GM19035 (cell line): ENCODE data around the gene TUBA4A.

ENCODE experiments used
- ATAC-seq: cut with Tn5 transposase; IDR thresholded peaks from one replicate; pipeline ENCODE4 v1.9.1; 2021; ENCODE audit not compliant: unreplicated experiment

Gene TUBA4A

DNA sequence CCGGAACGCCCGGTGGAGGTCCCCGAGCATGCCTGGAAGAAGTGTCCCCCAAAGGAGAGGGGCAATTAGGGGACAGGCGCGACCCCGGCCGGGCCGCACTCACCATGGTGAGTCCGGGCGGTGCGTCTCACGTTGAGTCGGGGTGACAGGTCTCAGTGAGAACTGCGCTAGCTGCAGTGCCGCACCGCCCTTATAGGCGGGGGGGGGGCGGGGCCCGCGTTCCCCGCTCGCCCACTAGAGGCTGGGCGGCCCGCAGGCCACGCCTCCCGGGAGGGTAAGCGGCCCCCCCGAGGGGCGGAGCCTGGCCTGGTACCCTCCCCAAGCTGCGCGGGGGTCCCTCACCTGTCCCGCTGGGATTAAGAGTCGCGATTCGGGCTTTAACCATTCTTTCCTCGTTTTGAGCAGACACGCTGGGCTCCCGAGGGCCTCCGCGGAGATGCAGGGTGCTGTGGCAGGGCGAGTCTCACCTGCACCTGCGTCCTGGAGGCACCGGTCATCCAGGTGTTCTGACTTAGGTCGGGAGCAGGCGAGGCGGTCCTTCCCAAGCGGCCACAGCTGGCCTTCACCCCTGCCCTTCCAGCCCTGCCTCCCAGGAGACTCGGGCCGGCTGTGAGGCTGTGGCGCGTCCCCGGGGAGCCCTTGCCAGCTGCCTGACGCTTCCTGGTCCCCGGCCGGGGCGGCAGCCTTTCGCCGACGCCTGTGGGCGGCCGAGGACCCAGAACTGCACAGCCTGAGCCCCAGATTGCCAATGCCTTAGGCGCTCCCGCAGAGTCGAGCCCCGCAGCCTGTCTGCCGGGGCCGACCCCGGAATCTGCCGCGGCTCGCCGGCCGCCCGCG is at the start of gene TUBA4A:
TUBA4A (minus strand) TSS at position 166 of the 837 bp plus-strand sequence; CDS start at position 106, 60 bp downstream.
- peak; percentile 65 for ATAC-seq

DNA sequence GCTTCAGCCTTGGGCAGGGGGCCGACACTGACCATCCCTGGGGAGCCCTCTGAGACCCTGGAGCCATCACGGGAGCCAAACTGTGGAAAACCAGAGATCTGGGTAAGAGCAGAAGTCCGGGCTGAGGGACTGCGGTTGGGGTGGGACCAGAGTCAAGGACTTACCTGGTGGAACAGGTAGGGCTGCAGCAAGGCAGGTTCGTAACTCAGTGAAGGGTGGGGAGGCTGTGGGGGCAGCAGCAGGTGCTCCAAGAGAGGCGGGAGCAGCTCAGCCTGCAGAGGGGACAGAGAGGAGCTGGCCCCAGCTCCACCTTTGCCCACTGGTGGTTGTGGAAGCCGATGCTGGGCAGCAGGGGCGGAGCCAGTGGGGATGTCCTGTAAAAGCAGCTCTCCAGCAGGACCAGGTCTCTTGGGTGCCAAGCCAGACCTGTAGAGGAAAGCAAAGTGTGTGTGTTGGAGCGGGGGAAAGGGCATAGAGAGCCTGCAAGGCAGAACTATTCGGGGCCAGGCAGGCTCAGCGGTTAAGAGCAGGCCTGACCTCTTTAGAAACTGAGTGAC is 48.8 kb upstream of the TUBA4A start:
- no peak for ATAC-seq

DNA sequence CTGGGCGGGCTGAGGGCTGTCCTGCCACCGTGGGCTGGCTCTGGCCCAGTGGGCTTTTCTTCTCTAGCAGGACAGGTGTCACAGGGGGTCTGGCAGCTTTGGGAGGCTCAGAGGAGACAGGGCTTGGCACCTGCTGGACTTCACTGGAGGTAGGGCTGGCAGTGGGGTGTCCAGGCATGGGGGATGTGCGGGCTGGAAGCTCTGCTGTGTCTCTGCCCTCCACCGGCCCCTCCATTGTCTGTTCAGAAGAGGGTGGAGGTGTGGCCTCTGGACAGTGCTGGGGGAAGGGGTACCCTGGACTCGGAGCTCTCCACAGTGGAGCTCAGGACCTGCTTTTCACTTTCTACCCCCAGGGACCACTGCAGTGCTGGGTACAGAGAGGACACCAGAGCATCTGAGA is 46.3 kb upstream of the TUBA4A start:
- ATAC-seq: no peak

DNA sequence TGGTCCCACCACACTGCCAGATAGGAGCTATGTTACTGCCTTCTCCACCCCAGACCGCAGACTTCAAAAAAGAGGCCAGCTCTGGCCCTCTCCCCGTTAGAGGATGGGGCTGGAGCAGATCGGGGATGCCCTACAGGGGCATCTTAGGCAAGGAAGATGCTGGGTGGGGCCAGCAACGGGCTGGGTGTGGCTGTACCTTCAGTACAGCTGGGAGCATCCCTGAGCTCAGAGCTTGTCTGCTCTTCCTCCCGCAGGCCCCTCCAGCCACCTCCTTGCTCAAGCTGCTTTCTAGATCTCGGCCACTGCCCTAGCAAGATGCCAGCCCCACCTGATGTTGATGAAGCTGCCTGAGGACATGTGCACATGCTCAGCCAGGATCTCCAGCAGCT is 45.6 kb upstream of the TUBA4A start:
- ATAC-seq: no peak

DNA sequence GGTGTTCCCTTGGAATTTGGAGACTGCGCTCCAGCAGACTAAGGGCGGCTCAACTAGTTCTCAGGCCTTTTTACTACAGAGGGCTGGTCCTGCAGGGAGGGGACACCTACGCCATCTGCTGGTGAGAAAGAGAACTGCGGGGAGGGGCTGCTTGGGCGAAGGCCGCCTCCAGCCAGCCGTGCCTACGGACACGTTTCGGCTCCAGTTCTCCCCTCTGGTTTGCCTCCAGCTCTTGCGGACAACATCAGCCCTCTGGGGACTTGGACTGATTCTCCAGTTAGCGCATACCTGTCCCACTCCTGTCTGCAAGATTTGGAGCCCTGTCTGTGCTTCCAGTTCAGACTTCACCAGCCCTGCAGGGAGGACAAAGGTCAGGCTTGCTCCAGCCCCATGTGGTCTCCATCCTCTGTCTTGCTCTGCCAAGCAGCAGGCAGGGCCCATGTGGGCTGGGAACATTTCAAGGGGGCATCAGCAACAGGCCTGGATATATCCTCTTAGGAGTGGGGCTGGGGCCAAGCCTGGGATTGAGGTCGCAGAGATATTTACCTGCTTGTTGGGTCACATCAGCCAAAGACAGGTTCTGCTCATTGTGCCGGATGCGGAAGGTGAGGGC is 45.1 kb upstream of the TUBA4A start:
- peak; percentile 41 for ATAC-seq

DNA sequence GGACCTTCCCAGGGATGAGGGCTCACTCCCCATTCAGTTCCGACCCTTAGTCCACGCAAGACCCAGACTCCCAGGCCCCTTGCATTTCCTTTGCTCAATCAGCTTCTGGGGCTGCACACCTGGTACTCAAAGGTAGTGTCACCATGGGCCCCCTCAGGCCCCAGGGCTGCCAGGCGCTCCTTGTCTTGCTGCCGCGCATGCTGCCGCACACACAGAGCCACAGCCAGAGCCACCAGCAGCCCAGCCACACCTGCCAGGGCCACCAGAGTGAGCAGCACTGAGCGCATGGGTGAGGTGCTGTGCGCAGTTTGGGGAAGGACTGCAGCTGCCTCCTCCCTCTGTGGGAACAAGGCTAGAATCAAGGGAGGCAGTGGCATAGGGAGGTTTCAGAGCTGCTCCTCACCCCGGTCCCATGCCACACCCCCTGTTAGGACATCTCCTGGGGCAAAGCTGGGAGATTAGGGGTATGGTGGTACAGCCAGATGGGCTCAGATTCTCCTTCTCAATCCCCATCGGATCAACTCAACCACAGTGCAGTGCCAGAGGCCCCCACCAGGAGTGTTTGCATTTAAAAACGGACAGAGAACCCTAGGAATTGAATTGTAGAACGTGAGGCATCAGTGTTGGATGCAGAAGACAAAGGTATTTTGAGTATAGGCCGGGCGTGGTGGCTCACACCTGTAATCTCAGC is 44.2 kb upstream of the TUBA4A start:
- ATAC-seq: no peak

DNA sequence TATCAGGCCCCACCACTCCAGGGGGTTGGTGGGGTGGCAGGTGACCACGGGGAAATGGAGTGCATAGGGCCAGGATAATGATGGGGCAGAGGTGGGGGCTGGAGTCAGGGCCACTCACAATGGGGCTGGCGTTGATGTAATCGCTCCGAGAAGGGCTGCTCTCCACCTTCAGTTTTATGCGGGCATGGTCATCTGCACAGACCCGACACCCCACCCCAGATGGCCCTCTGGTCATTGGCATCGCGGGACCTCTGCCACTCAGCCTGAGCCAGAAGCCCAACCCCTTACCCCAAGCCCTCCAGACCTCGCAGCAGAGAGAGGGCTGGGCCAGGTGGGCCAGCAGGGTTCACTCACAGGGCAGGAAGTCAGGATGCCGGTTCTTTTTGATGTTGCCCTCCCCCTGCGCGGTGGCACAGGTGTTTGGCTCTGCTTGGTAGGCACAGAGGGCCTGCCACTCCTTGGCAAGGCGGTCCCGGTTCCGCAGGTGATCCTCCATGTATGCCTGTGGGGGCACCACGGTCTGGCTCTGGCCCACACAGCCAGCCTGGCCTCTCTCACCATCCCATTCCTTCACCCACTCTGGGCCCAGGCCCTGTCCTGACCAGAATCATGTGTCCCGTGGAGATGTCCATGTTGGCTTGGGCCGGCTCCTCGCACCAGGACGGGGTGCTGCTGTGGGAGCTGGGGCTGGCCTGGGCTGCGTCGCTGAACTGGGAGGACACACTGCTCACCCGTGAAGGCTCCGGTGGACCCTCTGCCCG is 43.1 kb upstream of the TUBA4A start:
- ATAC-seq: no peak

DNA sequence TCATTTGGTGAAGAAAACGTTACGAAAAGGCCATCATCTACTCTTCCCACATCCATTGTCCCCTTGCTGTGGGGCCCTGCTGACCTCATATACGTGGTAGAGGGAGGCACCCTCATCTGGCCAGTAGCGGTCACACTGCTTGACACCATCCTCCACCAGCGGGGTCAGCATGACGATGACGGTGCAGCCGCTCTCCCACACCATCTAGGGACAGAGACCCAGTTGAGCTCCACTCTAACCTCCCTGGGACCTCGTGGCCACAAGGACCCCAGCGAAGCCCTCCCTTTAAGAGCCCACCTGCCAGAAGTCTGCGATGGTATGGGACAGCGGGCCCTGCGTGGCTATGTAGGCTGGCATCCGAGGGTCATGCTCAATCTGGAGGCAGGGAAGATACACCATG is 42.4 kb upstream of the TUBA4A start:
- no peak for ATAC-seq

DNA sequence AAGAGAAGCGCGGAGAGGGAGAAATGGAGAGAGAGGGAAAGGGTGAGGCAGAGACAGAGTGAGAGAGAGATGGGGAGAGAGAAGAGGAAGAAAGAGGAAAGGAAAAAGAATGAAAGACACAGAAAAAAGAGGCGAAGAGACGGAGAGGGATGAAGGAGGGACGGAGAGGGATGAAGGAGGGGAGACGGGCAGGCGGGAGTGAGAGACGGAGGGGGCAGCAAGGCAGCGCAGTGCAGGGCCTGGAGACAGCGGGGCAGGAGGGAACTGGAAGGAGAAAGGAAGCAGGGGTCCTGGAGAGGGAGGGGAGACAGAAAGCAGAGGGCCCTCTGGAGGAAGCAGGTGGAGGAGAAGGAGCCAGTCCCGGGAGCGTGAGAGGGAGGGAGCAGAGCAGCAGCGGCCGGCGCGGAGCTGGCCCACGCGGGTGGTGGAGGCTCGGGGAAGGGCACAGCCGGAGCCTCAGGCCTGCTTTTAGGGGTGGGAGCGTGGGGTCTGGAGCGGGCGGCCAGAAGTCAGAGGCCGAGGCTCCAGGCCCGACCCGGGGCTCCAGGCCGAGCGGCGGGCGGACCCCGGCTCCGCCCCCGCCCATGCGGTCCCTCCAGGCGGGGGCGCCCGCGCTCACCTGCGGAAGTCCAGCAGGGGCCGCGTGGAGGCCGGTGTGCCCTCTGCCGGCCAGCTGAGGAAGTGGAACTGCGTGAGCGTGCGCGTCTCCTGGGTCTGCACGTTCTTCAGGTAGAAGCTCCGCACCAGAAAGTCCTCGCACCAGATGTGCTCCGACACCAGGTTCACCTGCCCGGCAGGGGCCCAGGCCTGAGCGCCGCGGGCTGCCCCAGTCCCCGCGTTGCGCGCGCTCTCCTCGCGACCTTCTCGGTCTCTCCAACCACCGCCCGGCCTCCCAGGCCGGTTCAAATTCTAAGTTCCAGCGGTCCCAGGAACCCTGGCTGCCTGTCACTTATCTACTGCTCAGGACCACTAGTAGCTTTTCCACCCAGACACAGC is 40.9 kb upstream of the TUBA4A start:
- peak; percentile 93 for ATAC-seq

DNA sequence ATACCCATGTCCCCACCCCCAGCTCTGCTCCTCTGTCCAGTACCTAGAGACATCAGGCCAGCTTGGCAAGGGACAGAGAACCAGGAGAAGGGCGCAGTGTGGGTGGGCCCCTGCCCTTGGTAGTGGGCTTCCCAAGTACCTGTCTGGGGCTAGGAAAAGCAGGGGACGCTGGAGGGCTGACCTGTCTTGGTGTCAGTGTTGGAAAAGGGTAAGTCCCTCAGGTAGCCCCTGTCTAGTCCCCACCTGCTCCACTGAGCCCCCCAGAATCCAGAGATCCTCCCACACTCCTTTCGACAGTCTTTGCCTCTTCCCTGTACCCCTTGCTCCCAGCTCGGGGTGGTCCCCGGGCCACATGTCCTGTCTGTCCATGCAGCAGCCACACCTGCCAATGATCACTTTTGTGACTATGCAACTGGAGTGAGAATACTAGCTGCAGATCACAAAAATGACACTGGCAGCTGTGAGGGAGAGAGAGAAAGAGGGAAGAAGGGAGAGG is 40.1 kb upstream of the TUBA4A start:
- ATAC-seq: no peak

DNA sequence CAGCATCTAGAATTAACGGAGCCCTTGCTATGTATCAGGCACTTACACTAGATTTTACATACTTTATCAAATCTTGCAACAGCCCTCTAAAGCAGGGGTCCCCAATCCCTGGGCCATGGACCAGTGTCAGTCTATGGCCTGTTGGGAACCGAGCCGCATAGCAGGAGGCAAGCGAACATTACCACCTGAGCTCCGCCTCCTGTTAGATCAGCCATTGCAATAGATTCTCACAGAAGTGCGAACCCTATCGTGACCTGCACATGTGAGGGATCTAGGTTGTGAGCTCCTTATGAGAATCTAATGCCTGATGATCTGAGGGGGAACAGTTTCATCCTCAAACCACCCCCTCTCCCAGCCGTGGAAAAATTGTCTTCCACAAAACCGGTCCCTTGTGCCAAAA is 38.9 kb upstream of the TUBA4A start:
- no peak for ATAC-seq

DNA sequence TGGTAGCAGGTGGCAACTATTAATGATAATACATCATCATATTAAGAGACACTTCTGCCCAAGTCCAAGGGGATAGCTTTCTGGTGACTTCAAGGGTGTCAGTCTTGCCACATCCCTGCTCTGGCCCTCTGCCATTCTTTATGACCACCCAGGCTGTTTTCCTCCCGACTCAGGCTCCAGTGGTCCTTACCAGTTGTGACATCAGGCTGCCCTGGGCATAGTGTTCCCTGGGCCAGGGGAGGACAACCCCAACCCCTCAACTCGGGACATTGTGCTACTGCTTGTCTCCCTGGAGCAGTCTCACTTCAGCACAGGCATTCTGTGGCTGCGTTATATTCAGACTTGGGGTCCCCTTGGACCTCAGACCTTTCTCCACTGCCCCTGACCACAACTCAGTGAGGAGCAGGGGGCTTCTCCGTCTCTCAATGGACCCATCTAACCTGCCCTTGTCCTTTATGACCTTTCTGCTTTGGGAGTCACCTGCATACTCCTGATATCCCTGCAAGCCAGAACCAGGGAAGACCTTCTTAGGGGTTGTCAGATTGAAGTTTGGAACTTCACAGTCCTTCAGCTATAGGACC is 38.3 kb upstream of the TUBA4A start:
- no peak for ATAC-seq

DNA sequence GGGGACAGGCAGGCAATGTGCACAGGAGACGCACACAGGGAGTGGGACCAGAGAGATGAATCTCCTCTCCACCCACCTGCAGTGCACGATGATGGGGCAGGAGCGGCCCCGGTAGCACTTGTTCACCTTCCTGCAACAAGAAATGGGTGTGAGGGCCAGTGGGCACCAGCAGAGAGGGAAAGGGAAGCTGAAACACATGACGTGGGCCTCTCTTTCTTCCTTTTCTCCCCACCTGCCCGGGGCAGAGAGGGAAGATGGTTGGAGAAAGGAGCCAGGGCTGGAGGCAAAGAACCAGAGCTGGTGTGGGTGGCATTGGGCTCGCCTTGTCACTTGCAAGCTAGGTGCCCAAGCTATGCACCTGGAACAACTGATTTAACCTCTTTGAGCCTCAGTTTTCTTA is 37.7 kb upstream of the TUBA4A start:
- ATAC-seq: no peak

DNA sequence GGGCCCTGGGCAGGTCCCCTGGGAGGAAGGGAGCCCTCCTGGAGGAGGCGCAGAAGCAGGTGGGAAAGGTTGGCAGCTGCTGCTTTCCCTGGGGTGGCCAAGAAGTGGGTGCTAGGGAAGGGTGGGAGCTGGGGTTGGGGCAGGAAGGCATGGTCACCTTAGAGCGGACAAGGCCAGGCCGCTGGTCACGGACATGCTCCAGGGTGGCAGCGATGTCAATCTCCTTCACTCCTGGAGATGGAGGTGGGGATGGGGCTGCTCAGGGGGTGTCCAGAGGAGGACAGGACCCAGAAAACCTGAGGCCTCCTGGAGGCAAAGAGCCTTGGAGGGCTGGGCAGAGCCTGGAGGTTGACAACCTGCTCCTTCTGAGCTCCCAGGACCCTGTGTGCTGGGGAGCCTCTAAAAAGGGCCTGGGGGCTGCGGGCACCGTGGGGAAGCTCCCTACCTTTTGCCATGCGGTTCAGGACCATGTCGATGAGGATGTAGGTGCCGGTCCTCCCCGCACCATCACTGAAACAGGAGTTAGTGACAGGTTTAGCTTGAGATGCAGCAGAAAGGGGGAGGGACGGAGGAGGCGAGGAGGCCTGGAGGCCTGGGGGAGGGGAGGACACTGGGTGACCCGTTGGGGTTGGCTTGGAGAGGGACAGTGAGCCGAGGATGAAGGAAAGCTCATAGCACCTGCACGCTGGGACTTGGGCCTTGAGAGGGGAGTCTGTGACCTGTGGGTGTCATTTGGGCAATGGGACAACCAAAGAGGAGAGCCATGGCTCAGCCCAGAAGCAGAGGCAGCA is 36.9 kb upstream of the TUBA4A start:
- no peak for ATAC-seq

DNA sequence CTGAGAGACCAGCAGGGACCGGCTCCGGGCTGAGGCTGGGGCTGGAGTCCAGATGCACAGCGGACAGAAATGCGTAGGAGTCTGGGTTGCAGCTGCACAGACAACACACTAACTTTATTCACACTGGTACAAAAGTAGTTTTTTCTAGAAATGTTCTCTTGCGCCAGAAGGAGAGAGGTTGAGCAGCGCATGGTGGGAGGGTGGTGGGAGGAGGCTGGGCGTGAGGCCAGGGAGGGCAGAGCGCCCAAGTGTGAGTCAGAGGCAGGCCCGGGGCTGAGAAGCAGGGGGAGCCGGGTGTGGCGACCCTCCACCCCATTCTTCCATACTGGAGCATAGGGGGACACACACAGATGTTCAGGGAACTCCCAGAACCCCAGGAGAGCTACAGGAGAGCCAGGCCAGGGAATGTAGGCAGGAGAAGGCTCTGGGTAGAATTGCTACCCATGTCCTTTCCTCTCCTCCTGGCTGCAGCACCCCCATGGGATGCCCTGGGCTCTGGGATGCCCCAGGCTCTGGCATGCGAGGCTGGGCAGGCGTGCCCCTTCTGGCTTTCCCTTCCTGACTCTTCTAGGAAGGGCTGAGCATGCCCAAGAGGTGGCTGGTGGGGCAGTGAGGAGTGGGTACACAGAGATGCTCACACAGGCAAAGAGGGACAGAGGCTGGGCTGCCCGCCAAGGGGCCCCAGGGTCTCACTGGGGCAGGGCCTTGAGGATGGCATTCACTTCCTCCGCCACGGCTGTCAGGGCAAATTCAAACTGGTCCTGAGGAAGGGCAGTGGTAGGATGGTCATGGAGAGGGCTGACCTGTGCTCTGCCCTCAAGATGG is 36.0 kb upstream of the TUBA4A start:
- no peak for ATAC-seq

DNA sequence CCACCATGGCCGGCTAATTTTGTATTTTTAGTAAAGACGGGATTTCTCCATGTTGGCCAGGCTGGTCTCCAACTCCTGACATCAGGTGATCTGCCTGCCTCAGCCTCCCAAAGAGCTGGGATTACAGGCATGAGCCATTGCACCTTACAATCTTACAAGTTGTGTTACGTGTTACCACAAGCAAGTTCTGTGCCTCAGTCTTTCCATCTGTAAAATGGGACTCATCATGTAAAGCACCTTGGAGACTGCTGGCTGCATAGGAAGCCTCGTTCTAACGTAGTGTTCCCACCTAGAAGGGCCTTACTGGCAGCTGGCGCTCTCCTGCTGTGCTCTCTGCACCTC is 35.4 kb upstream of the TUBA4A start:
- ATAC-seq: no peak

DNA sequence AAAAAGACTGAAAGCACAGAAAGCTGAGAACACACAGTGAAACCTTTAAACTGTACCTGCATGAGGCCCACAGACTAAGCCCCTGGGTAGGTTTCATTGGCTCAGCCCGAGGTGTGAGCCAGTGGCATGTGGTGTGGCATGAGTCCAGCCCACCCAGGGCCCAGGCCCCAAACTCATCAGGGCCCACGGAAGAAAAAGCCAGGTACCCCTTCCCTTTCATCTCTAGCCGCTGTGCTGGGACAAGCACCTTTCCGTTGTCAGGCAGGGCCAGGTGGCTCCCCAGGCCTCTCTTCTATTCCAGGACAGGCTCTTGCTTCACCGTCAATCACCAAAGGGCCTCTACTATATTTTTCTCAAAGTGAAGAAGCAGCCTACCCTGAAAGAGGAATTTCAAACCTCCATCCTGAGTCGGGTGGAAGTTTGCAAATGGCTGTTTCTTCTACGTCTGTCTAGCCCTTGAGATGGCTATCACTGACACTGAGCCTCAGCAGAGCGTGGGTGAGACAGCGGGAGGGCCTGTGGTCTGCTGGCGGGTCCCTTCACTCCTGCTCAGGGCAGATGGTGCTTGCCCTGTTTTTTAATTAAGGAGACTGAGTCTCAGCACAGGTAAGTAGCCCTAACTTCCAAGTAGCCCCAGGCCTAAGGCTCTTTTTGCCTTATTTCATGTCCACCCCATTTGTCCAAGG is 34.0 kb upstream of the TUBA4A start:
- no peak for ATAC-seq
